CD4-positive, alpha-beta T cell treated with Interleukin-12 subunit alpha and Interleukin-12 subunit beta, for 1 hour (primary cell): Measurements from ENCODE around the gene C10orf90.

Experiments
- DNase-seq: peaks from one replicate; pipeline ENCODE4 v3.0.0-alpha.2; 2020

C10orf90 gene

GRCh38 chr10:126632705-126633104, 37.8 kb downstream of the C10orf90 start:
- DNase-seq: no peak

- DNase-seq: no peak
Measured at GRCh38 chr10:126629925-126630624, 40.4 kb downstream of the C10orf90 start.

DNA sequence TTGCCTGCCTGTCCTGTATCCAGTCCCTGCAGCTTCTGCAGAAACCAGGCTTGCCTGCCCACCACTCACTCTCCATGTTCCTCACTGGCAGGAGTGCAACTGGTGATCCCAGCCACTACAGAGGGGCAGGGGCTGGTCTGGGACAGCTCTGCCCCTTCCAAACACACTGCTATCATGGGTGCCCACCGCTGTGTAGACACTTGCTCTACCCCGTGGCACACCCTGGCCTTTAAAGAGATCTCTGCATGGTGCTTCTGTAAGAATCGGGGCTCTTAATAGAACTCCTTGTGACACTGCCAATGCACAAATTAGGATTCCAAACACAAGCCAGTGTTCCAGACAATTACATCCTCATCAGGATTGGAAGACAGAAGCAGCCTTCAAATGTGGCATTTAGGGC, 41.7 kb downstream of the C10orf90 start:
- DNase-seq: no peak

DNA sequence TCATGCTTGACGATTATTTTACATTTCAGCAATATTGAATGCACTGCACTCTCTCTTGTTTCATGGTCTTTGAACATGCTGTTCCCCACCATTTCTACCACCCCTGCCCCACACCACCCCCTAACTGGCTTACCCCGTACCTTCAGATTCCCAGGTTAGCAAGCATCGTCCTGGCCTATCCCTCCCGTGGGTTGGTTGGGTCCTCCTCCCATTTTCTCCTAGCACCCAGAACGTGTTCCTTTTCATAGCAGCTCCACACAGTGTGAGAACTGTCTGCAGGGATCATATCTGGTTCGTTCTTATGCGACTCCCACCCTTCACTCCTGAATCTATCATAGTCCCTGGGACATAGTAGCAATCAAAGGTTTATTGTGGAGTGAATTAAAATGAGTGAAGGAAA, 48.6 kb downstream of the C10orf90 start:
- DNase-seq: no peak

DNA sequence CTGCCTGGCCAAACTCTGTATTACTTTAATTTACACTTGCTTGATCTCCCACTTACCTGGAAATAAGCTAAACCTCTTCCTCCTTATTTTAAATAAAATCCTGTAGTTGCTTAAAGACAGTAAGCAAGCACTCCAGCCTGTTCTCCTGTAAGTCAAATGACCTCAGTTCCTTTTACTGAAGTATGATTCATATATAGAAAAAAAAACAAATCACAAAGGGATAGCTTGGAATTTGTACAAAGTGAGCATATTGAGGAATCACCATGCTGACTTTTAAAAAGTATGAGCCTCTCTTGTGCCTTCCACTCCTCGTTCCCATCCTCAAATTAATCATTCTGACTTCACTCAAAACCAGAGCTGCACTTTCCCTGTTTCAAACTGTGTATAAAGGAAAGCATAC, 52.0 kb downstream of the C10orf90 start:
- DNase-seq: no peak

GRCh38 chr10:126617733-126618132, 52.8 kb downstream of the C10orf90 start:
- no peak for DNase-seq

- DNase-seq: no peak
Measured at GRCh38 chr10:126617208-126617607, 53.3 kb downstream of the C10orf90 start.

- DNase-seq: no peak
Measured at GRCh38 chr10:126616737-126617136, 53.8 kb downstream of the C10orf90 start.

DNA sequence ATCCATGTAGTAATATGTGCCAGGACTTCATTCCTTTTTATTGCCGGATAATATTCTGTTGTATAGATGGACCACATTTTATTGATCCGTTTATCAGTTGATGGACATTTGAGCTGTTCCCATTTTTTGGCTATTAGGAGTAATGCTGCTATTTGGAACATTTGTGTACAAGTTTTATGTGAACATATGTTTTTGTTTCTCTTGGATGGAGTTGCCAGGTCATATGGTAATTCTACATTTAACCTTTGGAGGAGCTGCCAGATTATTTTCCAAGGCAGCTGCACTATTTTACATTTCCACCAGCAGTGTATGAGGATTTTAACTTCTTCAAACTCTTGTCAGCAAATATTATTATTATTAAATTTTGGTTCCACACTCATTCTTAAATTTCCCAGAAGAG, 59.2 kb downstream of the C10orf90 start:
- DNase-seq: no peak

DNA sequence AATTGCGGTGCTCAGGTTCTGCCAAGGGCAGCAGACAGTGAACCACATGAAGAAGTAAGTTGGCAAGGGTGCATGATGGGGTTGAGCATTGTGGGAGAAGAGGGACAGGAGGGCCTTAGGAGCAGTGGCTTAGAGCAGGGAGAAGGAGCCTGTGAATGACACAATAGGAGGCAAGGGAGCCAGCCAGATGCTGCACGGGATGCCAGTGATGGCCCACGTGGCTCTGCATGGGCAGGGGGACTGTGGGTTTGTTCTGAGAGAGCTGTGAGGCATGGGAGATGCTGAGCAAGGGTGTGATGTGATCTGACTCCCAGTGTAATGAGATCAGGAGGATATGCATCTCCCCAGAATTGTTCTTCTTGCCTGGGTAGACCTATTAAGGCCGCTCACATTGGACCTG, 60.9 kb downstream of the C10orf90 start:
- no peak for DNase-seq

- no peak for DNase-seq
Measured at GRCh38 chr10:126599949-126600682, 70.4 kb downstream of the C10orf90 start.

DNA sequence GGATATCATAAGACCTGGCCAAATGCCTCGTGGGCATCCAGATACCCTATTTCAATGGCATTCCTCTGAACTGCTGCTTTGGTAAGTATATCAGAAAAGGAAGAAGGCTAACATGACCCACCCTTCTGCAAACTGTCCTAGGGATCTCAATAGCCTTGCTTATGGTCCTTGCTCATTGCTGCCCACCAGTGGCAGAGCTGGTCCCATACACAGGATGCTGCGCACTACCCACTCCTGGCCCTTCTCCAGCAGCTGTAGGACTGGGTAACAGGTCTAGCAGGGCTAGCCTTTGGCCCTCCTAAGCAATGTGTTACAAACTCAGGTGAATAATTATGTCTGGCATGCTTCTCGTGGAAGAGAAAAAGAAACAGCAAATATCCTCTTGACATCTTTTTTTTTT, 72.5 kb downstream of the C10orf90 start:
- DNase-seq: no peak

GRCh38 chr10:126597211-126597610, 73.3 kb downstream of the C10orf90 start:
- no peak for DNase-seq

DNA sequence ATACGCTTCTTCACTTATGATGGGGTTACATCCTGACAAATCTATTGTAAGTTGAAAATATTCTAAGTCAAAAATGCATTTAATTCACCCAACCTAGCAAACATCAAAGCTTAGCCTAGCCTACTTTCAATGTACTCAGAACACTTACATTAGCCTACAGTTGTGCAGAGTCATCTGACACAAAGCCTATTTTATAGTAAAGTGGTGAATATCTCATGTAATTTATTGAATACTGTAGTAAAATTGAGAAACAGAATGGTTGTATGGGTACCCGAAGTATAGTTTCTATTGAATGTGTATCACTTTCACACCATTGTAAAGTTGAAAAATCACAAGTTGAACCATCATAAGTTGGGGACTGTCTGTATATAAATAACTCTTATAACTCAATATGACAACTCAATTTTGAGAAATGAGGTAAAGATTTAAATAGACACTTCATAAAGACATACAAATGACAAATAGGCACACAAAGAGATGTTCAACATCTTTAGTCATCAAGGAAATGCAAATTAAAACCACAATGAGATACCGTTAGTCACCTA, 73.9 kb downstream of the C10orf90 start:
- DNase-seq: no peak

DNA sequence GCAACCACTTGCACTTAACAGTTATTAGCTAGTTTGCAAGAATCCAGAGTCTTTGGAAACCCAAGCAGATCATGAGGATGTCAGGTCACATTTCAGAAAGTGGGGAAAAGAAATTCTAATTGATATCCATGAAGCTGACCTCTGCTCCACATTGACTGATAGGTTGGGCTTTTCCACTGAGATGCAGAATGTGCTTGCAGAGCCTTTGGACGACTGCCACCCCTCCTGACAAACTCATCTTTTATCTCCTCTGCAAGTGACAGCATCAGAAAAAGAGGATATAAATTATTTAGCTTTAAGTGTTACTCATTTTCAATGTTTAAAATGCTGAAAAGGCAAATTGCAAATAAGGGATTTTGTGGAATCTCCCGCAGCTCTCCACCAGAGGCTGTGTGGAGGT, 75.3 kb downstream of the C10orf90 start:
- no peak for DNase-seq

DNA sequence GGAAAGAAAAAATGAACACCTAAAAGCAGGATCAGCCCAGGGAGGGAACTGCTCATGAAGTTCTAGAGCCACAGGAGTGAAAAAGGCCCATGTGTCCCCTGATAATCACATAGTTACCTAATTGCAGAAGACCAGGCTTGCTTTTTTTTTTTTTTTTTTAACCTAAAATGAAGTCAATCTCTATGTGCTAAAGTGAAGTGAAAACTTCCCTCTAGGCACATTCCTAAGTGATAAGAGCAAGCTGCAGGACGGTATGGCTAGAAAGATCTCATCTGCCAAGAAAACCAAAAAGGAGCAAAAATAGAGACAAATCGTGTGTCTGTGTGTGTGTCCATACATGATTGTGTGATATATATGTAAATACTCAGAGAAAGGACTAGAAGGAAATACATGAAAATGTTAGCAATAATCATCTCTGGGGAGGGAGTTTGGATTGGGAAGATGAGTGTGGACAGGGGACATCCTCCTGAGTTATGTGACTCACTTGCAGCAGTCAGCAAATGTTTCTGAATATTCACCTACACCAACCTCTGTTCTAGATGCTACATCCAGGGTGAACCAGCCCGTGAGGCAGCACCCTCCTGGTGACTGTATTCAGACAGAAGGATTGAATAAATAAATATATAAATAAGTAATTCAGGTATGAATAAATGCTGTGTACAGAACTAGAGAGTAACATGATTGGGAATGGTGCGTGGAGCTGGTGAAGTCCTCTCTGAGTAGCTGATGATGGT, 76.4 kb downstream of the C10orf90 start:
- DNase-seq: no peak

- DNase-seq: no peak
Measured at GRCh38 chr10:126592901-126593300, 77.6 kb downstream of the C10orf90 start.

- DNase-seq: no peak
Measured at GRCh38 chr10:126588024-126588423, 82.5 kb downstream of the C10orf90 start.

DNA sequence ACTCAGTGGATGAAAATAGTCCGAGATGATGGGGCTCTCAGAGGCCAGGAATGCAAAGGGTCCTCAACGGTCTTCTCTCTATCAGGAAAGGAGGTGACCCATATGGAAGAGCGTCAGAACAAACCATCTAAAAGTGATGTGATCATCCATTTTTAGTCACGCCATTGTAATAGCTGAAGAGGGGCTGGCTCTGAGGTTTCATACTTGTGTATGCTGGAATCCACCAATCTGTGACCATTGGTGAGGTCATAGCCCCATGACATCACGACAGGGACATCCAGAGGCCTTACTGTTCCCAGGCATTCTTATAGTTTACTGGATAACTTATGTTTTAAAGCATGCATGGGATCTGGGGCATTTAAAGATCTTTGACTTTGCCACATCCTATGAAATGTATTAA, 83.6 kb downstream of the C10orf90 start:
- no peak for DNase-seq

DNA sequence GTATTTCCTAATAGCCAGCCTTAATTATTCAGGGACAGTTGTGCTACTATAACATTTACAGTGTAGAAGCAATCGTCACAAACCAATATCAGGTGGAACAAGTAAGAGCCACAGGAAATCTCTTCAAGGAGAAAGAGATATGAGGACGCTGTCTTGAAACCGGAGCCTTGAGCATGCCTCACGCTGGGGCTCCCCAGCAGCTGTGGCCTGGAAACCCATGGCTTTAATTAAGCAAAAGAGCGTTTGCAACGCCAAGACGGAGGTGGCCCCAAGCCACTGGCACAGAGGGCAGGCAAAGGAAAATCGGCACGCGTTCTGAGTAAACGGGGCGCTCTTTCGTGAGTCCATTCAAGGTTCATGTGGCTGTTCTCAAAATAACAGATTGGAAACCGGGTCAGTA, 84.4 kb downstream of the C10orf90 start:
- DNase-seq: no peak

GRCh38 chr10:126585249-126586017, 85.1 kb downstream of the C10orf90 start:
- DNase-seq: no peak

DNA sequence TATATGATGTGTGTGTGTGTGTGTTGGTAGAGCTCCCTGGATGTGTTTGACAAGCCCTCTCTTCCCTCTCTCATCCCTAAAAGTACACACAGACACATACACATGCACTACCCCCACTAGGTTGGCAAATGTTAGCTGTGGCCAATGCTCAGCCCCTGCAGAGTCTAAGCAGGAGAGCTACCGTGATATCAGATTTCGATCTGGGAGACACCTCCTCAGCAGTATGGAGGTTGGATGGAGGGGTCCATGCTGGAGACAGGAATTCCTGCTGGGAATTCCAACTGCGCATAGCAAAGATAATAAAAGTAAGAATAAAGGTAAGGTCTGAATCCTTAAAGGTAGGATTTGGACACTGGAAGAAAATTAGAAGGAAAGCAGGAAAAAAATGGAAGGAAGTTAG, 85.7 kb downstream of the C10orf90 start:
- no peak for DNase-seq
